Head of caudate nucleus (tissue), 42 donors: ENCODE data around the gene OVAAL.
"Not testable (repeated sequence)": the region's sequence is repeated elsewhere in the genome, so short reads cannot be mapped to it uniquely, and the experiment has no call there.

ENCODE experiments used
- DNase-seq, 42 donors: peaks; one replicate each; pipeline versions ENCODE4 v3.0.0 to v3.0.0-alpha.2; 2020 to 2021; ENCODE audit warnings: mixed read lengths in 7 of 42
- intact Hi-C: fragments of 100-400 bp; cut with DNase I; formaldehyde crosslinking; loops from one replicate; pipeline ENCODE4 v1.15.0; 2022

Gene OVAAL

GRCh38 chr1:180535418-180535999, 23.3 kb upstream of the OVAAL start:
- DNase-seq, result no peak
- intact Hi-C loops, result no loop called here

GRCh38 chr1:180536821-180537372, 21.9 kb upstream of the OVAAL start:
- intact Hi-C loops, result no loop called here
- DNase-seq, result no peak

- intact Hi-C loops, result no loop called here
- no peak for DNase-seq
Measured at GRCh38 chr1:180539136-180539535, 19.6 kb upstream of the OVAAL start.

GRCh38 chr1:180540697-180541594, 17.8 kb upstream of the OVAAL start:
- intact Hi-C loops, result no loop called here
- DNase-seq, result peak in 11 of 42 donors; percentile 11 to 48 (median 26)

GRCh38 chr1:180542113-180542837, 16.5 kb upstream of the OVAAL start:
- intact Hi-C loops, result no loop called here
- no peak for DNase-seq

GRCh38 chr1:180542838-180543145, 16.0 kb upstream of the OVAAL start:
- peak in 23 of 42 donors; percentile 8 to 72 (median 30) for DNase-seq
- intact Hi-C loops, result no loop called here

- DNase-seq, result no peak
- intact Hi-C loops, result no loop called here
Measured at GRCh38 chr1:180544050-180544449, 14.7 kb upstream of the OVAAL start.

GRCh38 chr1:180545991-180546390, 12.8 kb upstream of the OVAAL start:
- DNase-seq, result no peak
- intact Hi-C loops, result no loop called here

GRCh38 chr1:180548686-180549317, 10.0 kb upstream of the OVAAL start:
- peak in 1 of 42 donors; percentile 8 for DNase-seq
- intact Hi-C loops, result no loop called here

- intact Hi-C loops, DNase-seq: not testable (repeated sequence)
Measured at GRCh38 chr1:180549770-180550169, 9.0 kb upstream of the OVAAL start.

- intact Hi-C loops, result no loop called here
- DNase-seq, result no peak
Measured at GRCh38 chr1:180550241-180550640, 8.5 kb upstream of the OVAAL start.

GRCh38 chr1:180551997-180552396, 6.8 kb upstream of the OVAAL start:
- no peak for DNase-seq
- intact Hi-C loops, result no loop called here

GRCh38 chr1:180553046-180553445, 5.7 kb upstream of the OVAAL start:
- DNase-seq, intact Hi-C loops: not testable (repeated sequence)

- intact Hi-C loops, result no loop called here
- DNase-seq, result no peak
Measured at GRCh38 chr1:180555411-180555810, 3.4 kb upstream of the OVAAL start.

- intact Hi-C loops, result no loop called here
- DNase-seq, result no peak
Measured at GRCh38 chr1:180560200-180560867, 1.6 kb downstream of the OVAAL start.

GRCh38 chr1:180560868-180561600, 2.3 kb downstream of the OVAAL start:
- DNase-seq, result no peak
- intact Hi-C loops, result no loop called here

- intact Hi-C loops, result no loop called here
Measured at GRCh38 chr1:180562640-180563025, 3.9 kb downstream of the OVAAL start.

More at GRCh38 chr1:180562640-180563025, 3.9 kb downstream of the OVAAL start:
- no peak for DNase-seq
